NCI-H2196 (cell line): ENCODE measurements around the gene TOR3A.
A peak's percentile ranks its signal among the peaks of the same experiment; 100 is the strongest.
"Not testable (repeated sequence)": the region's sequence is repeated elsewhere in the genome, so short reads cannot be mapped to it uniquely, and the experiment has no call there.

Experiments used
- DNase-seq: peaks from one replicate; lab custom pipeline; 2025; ENCODE audit not compliant: unreplicated experiment; lab: John Stamatoyannopoulos, UW

TOR3A gene, protein sequence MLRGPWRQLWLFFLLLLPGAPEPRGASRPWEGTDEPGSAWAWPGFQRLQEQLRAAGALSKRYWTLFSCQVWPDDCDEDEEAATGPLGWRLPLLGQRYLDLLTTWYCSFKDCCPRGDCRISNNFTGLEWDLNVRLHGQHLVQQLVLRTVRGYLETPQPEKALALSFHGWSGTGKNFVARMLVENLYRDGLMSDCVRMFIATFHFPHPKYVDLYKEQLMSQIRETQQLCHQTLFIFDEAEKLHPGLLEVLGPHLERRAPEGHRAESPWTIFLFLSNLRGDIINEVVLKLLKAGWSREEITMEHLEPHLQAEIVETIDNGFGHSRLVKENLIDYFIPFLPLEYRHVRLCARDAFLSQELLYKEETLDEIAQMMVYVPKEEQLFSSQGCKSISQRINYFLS

DNA sequence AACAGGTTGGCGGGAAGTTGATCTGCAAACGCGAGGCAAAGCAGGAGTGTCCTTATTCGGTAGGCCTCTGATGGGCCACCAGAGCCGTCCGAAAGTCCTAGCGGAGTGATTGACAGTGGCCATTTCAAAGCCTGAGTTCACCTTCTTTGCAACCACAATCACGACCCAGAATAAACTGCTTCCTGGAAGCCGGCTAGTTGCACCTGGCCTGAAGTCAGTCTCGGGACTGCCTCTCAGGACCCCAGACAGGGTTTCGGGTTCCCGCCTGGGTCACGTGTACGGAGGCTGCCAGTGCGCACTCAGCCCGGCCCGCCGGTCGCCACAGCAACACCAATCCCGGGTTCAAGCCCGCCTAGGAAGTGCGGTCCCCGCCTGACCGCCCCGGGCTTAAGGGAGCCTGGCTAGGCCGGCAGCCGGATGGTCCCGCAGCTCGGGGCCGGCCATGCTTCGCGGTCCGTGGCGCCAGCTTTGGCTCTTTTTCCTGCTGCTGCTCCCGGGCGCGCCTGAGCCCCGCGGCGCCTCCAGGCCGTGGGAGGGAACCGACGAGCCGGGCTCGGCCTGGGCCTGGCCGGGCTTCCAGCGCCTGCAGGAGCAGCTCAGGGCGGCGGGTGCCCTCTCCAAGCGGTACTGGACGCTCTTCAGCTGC is at the start of gene TOR3A:
Gene TOR3A, plus strand, starts transcription at position 384 of the 646 bp plus-strand sequence. Its CDS starts 59 bp downstream, at position 443.
- peak; percentile 90 for DNase-seq

DNA sequence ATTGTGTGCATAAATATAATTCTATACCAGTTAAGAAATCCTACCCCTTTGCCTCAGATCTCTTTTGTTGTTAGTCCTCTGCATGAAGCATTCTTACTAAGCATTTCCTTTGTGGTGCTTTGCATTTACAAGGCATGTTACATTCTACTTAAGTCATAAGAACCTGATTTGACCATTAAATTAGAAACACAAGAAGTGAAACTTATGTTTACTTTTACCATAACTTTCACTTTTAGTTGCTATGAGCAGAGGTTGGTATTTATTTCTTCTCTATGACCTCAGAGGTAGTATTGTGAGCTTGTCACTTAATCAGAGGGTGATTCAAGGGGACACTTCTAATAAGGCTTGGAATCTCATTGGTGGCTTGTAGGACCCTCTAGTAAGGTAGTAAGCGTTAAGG is 47.1 kb upstream of the TOR3A start:
- DNase-seq: no peak

DNA sequence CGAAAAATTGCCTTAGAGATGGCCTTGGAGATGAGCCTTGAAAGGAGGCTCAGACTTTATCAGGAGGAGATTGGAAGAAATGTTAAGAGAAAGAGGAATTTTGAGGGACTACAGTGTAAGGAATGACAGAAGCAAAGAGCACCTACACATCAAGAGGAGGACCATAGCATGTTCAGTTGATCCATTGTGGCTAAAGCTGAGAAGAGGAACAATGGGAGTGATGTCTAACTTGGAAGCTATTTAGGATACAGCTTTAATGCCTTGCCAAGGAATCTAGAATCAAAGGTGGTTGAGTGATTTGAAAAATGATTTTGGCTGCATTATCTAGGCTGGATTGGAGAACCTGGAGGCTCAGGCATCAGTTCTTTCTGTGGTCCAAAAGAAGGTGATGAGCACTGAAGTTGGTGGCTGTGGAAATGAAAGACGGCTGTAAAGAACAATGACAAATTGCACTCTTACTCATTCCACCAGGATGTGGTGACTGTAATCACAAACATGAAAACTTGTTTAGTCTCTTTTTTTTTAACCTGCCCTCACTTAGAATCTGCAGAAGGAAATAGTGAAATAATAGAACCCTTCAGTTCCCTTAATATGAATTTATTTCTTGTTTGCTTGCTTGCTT is 44.9 kb upstream of the TOR3A start:
- DNase-seq: no peak

DNA sequence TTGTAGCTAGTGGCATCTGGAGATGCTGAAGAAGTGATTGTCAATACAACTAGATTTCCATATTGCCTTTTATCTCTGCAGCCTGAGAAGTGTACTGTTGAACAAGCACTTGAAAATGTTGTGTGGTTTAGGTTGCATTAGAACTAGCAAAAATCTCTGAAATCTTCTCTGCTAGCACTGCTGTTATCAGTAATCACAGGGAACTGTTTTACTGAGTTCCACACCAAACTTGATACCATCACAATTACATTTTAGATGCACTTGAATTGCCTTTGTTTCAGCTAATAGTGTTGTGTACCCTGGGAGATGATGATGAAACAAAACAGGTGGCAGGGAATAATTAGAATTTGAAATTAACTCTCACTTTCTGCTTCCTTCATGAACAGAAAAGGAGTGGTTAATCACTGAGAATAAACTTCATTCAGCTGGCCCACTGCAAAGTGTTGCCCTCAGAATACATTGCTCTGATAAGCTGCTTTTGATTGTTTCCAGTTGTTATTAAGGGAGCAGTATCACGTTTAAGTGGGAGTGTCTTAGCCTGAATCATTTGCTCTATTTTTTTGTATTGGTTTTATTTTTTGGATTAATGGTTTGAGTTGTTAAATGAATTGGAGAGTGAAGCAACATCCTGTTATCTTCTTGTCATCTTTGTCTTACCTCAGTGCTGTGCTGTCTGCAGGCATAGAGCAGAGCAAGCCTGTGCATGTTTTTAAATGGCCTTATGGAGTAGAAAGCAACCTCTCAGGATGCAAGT is 43.2 kb upstream of the TOR3A start:
- no peak for DNase-seq

DNA sequence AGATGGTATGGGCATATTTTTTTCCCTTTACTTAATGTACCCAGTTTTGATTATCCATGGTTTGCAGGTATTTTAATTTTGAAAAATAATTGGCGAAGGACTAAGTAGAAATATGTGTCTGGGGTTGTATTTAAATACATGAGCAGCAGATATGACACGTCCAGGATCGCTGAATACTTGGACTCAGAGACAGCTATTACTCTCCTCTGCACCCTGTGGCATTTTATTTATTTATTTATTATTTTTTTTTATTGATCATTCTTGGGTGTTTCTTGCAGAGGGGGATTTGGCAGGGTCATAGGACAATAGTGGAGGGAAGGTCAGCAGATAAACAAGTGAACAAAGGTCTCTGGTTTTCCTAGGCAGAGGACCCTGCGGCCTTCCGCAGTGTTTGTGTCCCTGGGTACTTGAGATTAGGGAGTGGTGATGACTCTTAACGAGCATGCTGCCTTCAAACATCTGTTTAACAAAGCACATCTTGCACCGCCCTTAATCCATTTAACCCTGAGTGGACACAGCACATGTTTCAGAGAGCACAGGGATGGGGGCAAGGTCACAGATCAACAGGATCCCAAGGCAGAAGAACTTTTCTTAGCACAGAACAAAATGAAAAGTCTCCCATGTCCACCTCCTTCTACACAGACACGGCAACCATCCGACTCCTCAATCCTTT is 42.2 kb upstream of the TOR3A start:
- DNase-seq: not testable (repeated sequence)

DNA sequence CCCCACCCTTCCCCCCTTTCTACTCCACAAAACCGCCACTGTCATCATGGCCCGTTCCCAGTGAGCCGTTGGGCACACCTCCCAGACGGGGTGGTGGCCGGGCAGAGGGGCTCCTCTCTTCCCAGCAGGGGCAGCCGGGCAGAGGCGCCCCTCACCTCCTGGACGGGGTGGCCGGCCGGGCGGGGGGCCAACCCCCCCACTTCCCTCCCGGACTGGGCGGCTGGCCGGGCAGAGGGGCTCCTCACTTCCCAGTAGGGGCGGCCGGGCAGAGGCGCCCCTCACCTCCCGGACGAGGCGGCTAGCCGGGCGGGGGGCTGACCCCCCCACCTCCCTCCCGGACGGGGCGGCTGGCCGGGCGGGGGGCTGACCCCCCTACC is 41.7 kb upstream of the TOR3A start:
- not testable (repeated sequence) for DNase-seq

DNA sequence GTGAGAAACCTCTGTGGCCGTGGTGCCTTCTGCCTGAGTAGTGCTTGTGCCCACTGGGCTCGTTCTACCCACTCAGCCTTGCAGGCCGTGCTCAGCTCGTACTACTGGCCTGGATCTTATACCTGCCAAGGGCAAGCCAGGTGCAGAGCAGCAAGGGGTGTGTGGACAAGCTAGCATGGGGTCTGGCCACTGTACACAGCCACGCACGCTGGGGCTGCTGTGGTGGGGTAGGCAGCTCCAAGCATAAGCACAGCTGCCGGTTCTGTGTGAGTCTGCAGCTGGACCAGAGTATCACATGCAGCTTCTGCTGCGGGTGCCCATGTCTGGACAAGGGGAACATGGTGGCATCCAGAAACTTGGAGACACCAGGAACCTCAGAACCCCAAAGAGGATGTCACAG is 39.8 kb upstream of the TOR3A start:
- DNase-seq: no peak

DNA sequence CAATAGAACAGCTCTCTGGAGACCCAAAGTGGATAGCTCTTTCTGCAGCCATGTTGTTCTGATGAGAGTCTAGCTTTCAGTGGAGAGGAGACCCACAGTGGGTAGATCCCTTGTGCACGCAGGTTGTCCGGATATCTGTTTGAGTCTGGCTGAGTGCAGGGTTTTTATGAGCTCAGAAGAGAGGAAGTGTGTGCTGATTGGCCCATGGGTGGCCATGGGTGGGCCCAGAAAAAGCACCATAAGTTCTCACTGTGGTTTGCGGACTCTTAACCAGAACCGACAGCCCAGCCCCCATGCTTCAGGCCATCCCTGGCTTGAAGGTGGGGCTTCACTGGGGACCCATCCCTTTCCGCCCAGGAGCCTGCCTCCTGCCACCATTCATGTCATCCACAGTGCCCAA is 39.2 kb upstream of the TOR3A start:
- no peak for DNase-seq

DNA sequence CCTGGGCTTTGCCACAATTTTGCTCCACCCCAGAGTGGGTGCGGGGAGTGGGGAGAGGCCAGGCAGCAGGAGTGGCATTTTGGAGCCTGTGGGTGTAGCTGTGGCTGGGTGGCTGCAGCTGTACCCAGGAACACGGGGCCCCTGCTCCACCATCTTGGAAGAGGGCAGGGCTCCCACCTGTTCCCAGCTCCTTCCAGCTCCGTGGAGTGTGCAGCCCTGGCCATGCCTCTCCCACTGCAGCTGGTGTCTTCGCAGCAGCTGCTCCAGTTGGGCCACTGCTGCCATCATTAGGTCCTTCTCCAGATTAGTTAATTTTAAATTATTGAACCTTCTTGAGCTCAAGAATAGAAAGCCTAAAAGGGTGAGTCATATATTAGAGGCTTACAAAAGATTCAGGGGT is 38.6 kb upstream of the TOR3A start:
- DNase-seq: no peak

DNA sequence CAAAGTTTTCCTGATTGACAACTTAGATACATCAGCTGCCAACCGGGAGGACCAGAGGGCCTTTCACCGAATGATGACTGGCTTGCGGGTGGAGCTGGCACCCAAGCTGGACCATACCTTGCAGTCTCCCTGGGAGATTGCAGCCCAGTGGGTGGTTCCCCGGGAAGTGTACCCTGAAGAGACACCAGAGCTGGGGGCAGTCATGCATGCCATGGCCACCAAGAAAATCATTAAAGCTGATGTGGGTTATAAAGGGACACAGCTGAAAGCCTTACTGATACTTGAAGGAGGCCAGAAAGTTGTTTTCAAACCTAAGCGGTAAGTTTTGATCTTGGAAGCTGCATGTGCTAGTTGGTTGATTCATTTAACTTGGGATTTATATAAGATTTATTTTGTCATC is 38.0 kb upstream of the TOR3A start:
- DNase-seq: no peak

DNA sequence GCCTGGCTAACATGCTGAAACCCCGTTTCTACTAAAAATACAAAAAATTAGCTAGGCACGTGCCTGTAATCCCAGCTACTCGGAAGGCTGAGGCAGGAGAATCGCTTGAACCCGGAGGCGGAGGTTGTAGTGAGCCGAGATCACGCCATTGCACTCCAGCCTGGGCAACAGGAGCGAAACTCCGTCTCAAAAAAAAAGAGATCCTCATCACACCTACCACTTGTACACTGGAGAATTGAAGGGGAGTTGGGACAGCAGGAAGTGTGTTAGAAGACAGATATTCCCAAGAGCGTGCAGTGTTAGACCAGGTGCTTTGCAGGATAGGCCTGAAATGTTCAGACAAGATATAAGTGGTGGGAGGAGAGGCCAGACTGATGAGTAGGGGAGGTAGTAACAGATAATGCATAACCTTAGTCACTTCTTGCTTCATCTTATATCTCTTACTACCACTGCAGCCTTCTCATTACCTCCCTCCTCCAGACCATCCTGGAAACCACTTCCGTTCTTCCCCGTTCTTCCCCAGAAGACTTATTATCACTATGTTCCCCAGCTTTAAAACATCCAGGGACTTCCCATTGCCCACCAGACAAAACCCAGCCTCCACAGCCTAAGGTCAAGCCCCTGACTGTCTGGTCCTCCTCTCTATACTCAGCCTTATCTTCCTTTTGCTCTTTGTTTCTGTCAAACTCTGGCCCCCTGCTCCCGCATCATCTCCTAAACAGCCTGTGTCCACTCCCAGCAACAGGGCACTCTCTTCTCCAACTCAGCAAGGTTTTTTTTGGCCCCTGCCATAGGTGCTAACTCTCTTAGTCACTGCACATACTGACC is 34.8 kb upstream of the TOR3A start:
- DNase-seq: no peak

DNA sequence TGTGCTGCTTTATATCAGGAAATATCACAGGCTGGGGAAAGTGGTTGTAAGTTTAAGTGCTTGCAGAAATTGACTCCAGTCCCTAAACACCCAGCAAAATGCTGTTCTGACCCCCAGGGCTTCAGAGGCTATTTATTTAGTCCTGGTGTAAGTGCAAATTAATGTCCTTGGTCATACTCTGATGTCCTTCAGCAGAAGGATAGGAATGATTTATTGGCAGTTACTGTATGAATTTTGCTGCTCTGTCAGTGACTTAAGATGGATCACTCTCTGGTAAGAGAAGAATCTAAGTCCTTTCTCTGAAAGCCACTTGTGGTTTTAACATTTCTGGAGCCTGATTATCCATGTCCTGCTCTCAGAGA is 34.3 kb upstream of the TOR3A start:
- no peak for DNase-seq

DNA sequence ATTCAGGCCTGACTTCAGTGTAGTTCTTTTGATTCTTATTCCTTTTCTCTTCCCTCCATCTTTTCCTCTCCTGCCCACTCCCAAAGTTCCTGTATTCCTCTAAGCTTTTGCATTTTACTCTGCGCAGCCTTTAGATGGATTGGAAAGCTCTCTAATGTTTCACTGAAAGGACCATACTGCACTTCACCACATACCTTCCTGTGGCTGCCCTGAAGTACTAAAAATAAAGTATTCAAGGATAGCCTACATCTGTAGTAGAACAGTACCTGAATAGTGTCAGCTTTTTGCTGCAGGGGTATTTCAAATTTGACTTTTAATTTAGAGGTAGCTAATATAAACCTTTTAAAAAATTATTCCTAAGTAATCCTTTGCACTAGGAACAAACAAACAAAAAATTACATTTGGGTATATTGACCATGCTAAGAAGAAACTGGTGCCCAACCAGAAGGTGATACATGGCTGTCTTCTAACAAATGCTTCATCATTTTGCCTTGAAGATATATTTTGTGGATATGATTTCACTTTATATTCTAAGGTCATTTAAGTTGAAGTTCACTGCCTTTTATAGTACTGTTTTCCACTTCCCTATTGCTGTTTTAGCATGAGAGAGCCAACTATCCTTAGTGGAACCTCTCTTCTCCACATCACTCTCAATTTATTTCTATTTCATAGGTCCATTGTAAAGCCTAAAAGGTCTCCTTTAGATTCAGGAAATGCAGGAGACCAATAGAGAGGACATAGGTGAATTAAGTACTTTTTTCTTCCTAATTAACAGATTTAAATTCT is 33.3 kb upstream of the TOR3A start:
- no peak for DNase-seq

DNA sequence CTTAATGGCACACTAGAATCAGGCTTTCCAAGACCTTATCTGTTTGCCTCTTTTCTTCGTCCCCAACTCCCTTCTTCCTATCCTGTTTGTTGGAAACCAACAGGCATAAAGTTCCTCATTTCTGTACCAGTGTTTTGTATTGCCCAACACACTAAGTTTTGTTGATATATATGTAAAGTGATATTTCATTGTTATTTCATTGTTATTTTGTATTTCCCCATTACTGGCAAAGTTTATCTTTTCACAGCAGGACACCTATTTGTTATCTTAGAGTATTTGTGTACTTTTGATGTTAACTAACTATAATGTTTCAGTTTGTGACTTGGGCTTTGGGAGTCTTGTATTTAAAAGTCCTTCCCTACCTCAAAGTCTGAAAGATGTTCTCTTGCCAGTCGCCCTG is 29.1 kb upstream of the TOR3A start:
- no peak for DNase-seq

DNA sequence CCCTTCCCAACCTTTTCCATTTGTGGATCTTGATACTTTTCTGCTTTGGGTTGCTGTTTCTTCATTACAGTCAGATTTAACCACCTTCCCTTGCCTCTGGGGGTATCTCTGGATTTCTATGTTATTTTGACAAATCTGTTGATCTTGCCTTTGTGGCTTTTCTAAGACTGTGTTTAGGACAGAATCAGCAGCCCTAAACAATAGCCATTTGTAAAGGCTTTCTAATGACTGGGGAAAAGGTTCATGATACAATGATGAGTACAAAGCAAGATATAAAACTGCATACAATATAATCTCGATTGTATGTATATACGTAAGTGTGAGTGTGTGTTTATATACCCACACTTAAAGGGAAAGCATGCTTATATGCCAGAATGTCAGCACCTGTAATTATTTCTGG is 28.4 kb upstream of the TOR3A start:
- no peak for DNase-seq

DNA sequence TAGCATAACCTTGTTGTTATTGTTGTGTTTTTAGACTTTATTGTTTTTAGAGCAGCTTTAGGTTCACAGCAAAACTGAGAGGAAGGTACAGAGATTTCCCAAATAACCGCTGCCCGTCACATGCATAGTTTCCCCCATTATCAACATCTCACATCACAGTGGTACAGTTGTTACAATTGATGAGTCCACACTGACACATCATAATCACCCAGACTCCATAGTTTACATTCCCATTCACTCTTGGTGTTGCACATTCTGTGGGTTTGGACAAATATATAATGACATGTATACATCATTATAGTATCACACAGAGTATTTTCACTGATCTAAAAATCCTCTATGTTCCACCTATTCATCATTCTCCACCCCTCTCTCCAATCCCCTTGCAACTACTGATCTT is 25.9 kb upstream of the TOR3A start:
- no peak for DNase-seq

DNA sequence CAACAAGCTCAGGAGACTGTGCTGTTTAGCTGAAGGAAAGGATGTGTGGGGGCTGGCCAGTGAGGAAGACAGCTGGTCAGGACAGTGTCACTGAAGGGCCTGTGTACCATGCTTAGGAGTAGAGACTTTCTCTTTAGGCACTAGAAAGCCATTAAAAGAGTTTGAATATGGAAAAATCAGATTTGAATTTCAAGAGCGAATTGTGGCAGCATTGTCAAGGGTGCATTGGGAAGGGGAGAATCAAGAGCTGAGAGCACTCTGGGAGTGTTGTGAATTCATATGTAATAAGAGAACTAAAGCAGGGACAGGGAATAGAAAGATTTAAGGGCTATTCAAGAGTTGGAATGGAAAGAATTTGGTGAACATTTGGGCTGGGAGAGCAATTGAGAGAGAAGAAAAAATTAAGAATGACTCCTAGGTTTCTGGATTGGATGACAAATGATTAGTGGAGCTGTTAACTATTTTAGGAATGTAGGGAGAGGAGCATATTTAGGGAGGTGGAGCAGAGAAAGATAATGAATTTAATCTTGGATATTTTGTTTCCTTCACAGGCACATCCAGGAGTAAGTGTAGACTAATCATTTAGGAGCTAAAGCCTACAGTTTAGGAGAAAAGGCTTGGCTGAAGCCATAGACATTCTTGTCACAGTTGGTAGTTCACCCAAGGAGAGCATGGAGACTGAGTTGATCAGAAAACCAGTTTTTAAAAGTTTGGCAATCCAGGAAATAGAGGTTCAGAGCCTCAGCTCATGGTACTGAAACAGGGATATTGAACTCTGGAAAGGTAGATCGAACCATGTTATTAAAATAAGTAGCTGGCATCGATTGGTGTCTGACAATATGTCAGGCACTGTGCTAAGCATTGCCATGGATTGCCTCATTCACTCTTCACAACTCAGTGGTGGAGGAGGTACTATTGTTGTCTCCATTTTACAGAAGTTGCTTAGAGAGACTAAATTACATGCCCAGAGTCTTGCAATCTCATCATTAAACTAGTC is 23.1 kb upstream of the TOR3A start:
- DNase-seq: no peak
